Choroid plexus epithelial cell (primary cell): ENCODE results near the gene RALGPS1.
"Not testable (repeated sequence)": the region's sequence is repeated elsewhere in the genome, so short reads cannot be mapped to it uniquely, and the experiment has no call there.

ENCODE experiments used
- DNase-seq: peaks from one replicate; pipeline ENCODE4 v3.0.0-alpha.2; 2010; ENCODE audit warnings: low read depth
- H3K4me3 ChIP-seq: 2 replicates; pipeline ENCODE4 v1.5.1; 2011; ENCODE audit warnings: low read depth, mild to moderate bottlenecking, control low read depth, low read length, moderate library complexity
- TF ChIP-seq, protein P1 (sequence below): conservative IDR thresholded peaks from 2 replicates; pipeline ENCODE4 v1.5.1; 2011; ENCODE audit warnings: low read depth, mild to moderate bottlenecking, control low read depth, inconsistent platforms, low read length, moderate library complexity

Gene RALGPS1

DNA sequence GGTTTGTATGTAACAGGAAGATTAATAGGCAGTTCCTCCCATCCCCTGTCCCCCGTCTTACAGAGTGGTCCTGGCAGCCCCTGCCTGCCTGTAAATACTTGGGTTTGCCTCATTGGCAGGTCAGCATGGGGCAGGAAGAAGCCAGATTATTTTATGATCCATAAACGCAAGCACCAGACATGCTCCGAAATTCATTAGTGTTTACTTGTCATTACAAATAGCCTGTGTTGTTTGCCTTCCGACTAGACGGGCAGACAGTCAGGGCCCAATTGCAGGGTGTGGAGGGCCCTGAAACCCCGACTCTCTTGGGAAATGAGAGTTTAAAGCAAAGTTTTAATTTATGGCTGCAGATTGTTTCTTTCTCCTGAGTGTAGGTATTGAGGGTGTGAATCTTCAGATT lies 97.2 kb downstream of the RALGPS1 start:
- TF ChIP-seq, protein P1, sequence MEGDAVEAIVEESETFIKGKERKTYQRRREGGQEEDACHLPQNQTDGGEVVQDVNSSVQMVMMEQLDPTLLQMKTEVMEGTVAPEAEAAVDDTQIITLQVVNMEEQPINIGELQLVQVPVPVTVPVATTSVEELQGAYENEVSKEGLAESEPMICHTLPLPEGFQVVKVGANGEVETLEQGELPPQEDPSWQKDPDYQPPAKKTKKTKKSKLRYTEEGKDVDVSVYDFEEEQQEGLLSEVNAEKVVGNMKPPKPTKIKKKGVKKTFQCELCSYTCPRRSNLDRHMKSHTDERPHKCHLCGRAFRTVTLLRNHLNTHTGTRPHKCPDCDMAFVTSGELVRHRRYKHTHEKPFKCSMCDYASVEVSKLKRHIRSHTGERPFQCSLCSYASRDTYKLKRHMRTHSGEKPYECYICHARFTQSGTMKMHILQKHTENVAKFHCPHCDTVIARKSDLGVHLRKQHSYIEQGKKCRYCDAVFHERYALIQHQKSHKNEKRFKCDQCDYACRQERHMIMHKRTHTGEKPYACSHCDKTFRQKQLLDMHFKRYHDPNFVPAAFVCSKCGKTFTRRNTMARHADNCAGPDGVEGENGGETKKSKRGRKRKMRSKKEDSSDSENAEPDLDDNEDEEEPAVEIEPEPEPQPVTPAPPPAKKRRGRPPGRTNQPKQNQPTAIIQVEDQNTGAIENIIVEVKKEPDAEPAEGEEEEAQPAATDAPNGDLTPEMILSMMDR, result no peak
- no peak overlapping the region for H3K4me3 ChIP-seq
- DNase-seq, result no peak

GRCh38 chr9:127012250-127012649 lies 97.7 kb downstream of the RALGPS1 start:
- TF ChIP-seq, protein P1, result no peak
- no peak for DNase-seq
- H3K4me3 ChIP-seq, result no peak overlapping the region

DNA sequence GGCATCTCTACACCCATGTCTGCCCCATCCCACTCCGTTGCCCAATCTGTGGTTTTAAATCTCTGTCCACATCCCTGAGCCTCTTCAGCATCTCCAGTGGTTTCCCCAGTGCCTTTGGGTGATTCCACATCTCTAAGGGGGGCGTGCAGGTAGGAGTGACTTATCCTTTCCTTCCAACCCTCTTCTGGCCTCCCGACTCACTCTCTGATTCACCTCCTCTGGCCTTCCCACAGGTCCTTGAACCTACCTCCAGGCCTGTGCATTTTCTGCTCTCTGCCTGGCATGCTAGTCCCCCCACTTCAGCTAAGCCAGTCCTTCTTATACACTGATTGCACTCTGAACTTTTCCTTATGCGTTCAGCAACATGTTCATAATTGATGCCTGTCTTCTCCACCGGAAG lies 99.0 kb downstream of the RALGPS1 start:
- H3K4me3 ChIP-seq, result no peak overlapping the region
- TF ChIP-seq, protein P1, result no peak
- DNase-seq, result no peak

DNA sequence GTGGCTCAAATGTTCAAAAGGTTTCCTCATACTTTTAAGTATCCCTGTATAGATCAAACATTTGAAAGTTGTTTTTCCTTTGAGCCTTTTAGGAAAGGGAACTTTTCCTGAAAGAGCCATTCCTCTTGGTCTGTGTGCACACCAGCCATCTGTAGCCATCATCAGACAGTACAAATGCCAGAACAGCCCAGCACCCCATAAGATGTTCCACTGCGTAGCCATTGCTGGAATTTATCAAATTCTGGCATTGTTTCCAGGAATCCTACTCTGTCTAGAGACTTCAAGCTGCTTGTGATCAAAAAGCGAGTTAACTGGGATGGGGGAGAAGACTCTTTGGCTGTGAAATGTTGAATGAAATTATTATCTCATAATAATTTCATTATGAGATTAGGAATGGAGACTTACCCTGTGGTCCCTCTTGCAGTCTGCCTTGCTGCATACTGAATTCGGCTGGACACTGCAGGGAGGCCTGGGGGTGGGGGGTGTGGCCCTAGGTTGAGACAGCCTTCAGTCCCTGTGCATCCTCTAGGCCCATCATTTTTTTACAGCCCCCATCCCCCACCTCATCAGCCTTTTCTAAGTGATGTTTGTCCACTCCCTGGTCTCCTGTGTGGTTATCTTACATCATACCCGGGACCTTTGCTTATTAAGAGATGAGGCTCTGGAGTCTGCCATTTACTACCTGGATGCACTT lies 99.8 kb downstream of the RALGPS1 start:
- no peak overlapping the region for H3K4me3 ChIP-seq
- TF ChIP-seq, protein P1, result no peak
- peak; percentile 33 for DNase-seq

DNA sequence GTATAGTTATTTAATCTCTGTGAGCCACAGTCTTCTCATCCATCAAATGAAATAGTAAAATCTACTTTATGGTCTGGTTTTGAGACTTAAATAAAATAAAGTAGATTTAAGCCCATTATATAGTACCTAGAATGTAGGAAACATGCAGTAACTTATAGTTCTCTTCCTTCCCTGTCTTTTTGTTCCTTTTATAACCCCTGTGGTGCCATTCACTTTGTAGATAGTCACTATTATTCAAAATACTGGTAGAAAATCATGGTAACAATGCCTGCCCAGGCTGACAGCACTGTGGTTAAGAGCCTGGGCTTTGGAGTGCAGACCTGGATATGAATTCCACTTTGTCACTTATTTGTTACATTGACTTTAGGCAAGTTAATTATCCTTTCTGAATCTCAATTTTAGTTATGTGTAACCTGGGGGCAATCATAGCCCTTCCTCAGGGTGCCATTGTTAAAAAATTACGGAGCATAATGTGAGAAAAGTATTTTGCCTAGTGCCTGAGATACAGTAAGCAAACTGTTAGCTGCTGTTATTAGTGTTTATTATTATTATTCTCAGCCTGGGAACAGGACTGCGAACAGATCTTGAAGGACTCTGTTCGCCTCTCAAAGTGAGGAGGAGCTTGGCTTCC lies 100.4 kb downstream of the RALGPS1 start:
- no peak for DNase-seq
- no peak overlapping the region for H3K4me3 ChIP-seq
- TF ChIP-seq, protein P1, result no peak

GRCh38 chr9:127015921-127016512 lies 101.4 kb downstream of the RALGPS1 start:
- H3K4me3 ChIP-seq, result no peak overlapping the region
- TF ChIP-seq, protein P1, result no peak
- no peak for DNase-seq

- H3K4me3 ChIP-seq, DNase-seq: not testable (repeated sequence)
Measured at GRCh38 chr9:127017979-127018378, 103.4 kb downstream of the RALGPS1 start.
